GM10266 (cell line): ENCODE measurements around the gene CT45A9.
"Not testable (repeated sequence)": the region's sequence is repeated elsewhere in the genome, so short reads cannot be mapped to it uniquely, and the experiment has no call there.

Experiments used
- DNase-seq: peaks from one replicate; pipeline ENCODE4 v3.0.0; 2012; ENCODE audit errors: extremely low spot score

Gene CT45A9

DNA sequence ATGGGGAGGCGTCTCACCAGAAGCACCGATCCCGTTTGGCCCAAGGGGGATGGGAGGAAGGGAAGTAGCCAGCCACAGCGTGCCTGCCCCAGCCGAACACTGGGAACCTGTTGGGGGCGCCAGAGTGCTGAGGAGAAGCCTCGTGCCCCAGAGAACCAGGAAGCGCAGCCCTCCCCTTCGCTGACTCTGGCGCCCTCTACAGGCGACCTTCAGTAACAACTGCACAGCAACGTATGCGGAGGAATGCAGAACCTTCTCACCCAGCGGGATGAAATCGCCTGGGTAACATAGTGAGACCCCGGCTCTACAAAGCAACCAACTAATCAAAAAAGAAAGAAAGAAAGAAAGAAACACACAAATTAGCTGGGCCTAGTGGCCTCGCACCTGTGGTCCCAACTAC is 51.7 kb downstream of the CT45A9 start, which contains the start of gene CT45A2:
TSS of gene CT45A2 (minus strand) at position 101 of the 400 bp plus-strand sequence. CDS start 3,747 bp downstream, outside the sequence.
- not testable (repeated sequence) for DNase-seq
